Measurements from ENCODE around the gene PIAS2. TPM values are rescaled to one million over a fixed set of nuclear protein-coding genes. Genes with fewer than 3 reads are reported as not detected.

The PIAS2 gene
- total RNA-seq, 1 experiment from 2014 or later, result 72.8 TPM

DNA sequence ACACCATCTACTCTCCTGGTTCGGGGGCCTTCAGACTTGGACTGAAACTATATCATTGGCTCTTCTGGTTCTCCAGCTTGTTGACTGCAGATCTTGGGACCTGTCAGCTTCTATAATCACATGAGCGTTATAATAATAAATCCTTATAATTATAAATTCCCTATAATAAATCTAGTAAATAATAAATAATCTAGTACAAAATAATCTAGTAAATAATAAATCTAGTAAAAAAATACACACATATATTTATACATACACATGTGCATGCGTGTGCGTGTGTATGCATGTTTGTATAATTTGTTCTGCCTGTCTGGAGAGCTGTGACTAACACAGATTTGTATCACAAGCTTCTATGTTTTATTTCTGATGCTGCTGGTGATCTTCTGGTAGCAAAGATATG, 40.9 kb upstream of the PIAS2 start:
- TF ChIP-seq, protein P1, sequence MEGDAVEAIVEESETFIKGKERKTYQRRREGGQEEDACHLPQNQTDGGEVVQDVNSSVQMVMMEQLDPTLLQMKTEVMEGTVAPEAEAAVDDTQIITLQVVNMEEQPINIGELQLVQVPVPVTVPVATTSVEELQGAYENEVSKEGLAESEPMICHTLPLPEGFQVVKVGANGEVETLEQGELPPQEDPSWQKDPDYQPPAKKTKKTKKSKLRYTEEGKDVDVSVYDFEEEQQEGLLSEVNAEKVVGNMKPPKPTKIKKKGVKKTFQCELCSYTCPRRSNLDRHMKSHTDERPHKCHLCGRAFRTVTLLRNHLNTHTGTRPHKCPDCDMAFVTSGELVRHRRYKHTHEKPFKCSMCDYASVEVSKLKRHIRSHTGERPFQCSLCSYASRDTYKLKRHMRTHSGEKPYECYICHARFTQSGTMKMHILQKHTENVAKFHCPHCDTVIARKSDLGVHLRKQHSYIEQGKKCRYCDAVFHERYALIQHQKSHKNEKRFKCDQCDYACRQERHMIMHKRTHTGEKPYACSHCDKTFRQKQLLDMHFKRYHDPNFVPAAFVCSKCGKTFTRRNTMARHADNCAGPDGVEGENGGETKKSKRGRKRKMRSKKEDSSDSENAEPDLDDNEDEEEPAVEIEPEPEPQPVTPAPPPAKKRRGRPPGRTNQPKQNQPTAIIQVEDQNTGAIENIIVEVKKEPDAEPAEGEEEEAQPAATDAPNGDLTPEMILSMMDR (conservative IDR thresholded peaks at IDR 0.05; ENCODE audit: low read depth, low read length), result no peak
- no peak for TF ChIP-seq EZH2 (IDR thresholded peaks at IDR 0.05; ENCODE audit: borderline replicate concordance, low read depth, low read length, poor library complexity, severe bottlenecking)
- Histone ChIP-seq H3K27me3 (replicated peaks; ENCODE audit: insufficient read depth, low read depth, low read length, poor library complexity) (no peaks in the 10 kb centered on the region), H3K9me3 (ENCODE audit: low read depth, low read length, poor library complexity, severe bottlenecking) (no peaks in the 10 kb centered on the region), H3K4me3 (ENCODE audit: low read depth, low read length, poor library complexity, severe bottlenecking) (no peak overlapping the region), H3K36me3 (ENCODE audit: insufficient read depth, low read length, poor library complexity, severe bottlenecking) (no peaks in the 10 kb centered on the region), H3K27ac (ENCODE audit: low read depth, low read length, poor library complexity, severe bottlenecking) (no peak overlapping the region), H3K4me1 (ENCODE audit: insufficient read depth, low read length, poor library complexity, severe bottlenecking) (no peaks in the 10 kb centered on the region)
- CTCF ChIA-PET, result no interaction called here
- POLR2A ChIA-PET (ENCODE audit: low non-redundant PET), result no interaction called here
- no peak for DNase-seq (ENCODE audit: low spot score)
- intact Hi-C loops (cut with micrococcal nuclease; ENCODE audit: unreplicated experiment), result no loop called here
- BruUV-seq (replicated peaks), result no TSS peak

DNA sequence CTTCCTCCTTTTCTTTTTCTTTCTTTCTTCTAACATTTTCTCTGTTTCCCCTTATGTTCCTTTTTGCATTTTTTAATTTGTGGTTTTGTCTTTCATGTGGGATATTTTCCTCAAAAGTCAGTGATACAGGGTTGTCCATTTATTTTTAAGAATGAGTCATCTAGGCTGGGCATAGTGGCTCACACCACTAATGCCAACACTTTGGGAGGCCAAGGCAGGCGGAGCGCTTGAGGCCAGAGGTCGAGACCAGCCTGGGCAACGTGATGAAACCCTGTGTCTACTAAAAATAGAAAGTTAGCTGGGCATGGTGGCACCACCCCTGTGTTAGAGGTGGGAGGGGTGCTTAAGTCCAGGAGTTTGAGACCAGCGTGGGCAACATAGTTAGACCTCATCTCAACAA, 35.9 kb upstream of the PIAS2 start:
- Histone ChIP-seq H3K4me1 (ENCODE audit: insufficient read depth, low read length, poor library complexity, severe bottlenecking) (no peaks in the 10 kb centered on the region), H3K27ac (ENCODE audit: low read depth, low read length, poor library complexity, severe bottlenecking) (no peak overlapping the region), H3K9me3 (ENCODE audit: low read depth, low read length, poor library complexity, severe bottlenecking) (no peaks in the 10 kb centered on the region), H3K4me3 (ENCODE audit: low read depth, low read length, poor library complexity, severe bottlenecking) (no peak overlapping the region), H3K27me3 (replicated peaks; ENCODE audit: insufficient read depth, low read depth, low read length, poor library complexity) (no peaks in the 10 kb centered on the region), H3K36me3 (ENCODE audit: insufficient read depth, low read length, poor library complexity, severe bottlenecking) (no peaks in the 10 kb centered on the region)
- ChIA-PET POLR2A (ENCODE audit: low non-redundant PET) (no interaction called here), CTCF (no interaction called here)
- intact Hi-C loops (cut with micrococcal nuclease; ENCODE audit: unreplicated experiment), result no loop called here
- no peak for TF ChIP-seq EZH2 (IDR thresholded peaks at IDR 0.05; ENCODE audit: borderline replicate concordance, low read depth, low read length, poor library complexity, severe bottlenecking)
- TF ChIP-seq, protein P1 (conservative IDR thresholded peaks at IDR 0.05; ENCODE audit: low read depth, low read length), result no peak
- no TSS peak for BruUV-seq (replicated peaks)
- no peak for DNase-seq (ENCODE audit: low spot score)

- ChIA-PET POLR2A (ENCODE audit: low non-redundant PET) (no interaction called here), CTCF (interaction anchor here (0.6 kb wide), 1 partner anchor 628 kb away, joined by 4 read pairs; no protein-coding TSS in a partner anchor)
- Histone ChIP-seq H3K9me3 (ENCODE audit: low read depth, low read length, poor library complexity, severe bottlenecking) (no peaks in the 10 kb centered on the region), H3K27ac (ENCODE audit: low read depth, low read length, poor library complexity, severe bottlenecking) (no peak overlapping the region), H3K4me1 (ENCODE audit: insufficient read depth, low read length, poor library complexity, severe bottlenecking) (no peaks in the 10 kb centered on the region), H3K36me3 (ENCODE audit: insufficient read depth, low read length, poor library complexity, severe bottlenecking) (no peaks in the 10 kb centered on the region), H3K4me3 (ENCODE audit: low read depth, low read length, poor library complexity, severe bottlenecking) (no peak overlapping the region), H3K27me3 (replicated peaks; ENCODE audit: insufficient read depth, low read depth, low read length, poor library complexity) (no peaks in the 10 kb centered on the region)
- TF ChIP-seq, protein P1 (conservative IDR thresholded peaks at IDR 0.05; ENCODE audit: low read depth, low read length), result peak; percentile 80
- TF ChIP-seq EZH2 (IDR thresholded peaks at IDR 0.05; ENCODE audit: borderline replicate concordance, low read depth, low read length, poor library complexity, severe bottlenecking), result no peak
- no TSS peak for BruUV-seq (replicated peaks)
- intact Hi-C loops (cut with micrococcal nuclease; ENCODE audit: unreplicated experiment), result no loop called here
- DNase-seq (ENCODE audit: low spot score), result peak; percentile 52
Measured at GRCh38 chr18:46950064-46950656, 32.9 kb upstream of the PIAS2 start.
